CD4-positive, alpha-beta T cell treated with Interleukin-4 for 4 hours (primary cell): ENCODE measurements around the gene ZNF469.
"Not testable (repeated sequence)": the region's sequence is repeated elsewhere in the genome, so short reads cannot be mapped to it uniquely, and the experiment has no call there.

Experiments used
- DNase-seq: peaks from one replicate; pipeline ENCODE4 v3.0.0-alpha.2; 2020

The ZNF469 gene

DNA sequence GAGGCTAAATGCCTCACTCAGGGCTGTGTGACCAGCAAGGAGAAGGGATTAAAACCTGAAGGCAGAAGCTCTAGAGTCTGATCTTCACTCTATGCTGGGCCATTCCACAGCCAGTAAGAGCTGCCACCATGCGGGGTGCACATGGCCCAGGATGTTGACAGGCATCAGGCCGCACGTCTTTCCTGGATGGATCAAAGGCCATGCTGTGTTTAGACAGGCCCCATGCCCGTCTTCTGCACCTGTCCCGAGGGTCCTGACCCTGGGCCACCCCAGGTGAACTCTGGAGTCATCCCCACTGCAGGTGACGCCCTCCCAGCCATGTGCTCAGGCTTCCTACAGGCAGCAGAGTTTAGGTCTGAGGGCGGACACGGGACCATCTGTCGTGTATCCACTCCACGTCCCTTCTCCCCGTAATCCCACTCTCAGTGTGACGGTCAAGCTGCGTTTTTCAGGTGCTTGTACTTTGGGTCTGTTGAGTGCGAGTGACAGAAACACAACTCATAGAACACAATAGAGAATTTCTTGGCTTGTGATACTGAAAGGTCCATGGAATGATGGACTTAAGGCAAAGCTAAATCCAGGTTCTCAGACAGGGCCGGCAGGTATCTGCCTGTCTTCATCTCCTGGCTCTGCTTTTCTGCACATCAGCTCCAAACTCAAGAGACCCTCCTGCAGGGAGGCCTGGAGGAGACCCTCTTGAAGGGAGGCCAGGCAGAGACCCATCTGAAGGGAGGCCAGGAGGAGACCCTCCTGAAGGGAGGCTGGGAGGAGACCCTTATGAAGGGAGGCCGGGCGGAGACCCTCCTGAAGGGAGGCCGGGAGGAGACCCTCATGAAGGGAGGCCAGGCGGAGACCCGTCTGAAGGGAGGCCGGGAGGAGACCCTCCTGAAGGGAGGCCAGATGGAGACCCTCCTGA lies 13.2 kb downstream of the ZNF469 start:
- DNase-seq = no peak

DNA sequence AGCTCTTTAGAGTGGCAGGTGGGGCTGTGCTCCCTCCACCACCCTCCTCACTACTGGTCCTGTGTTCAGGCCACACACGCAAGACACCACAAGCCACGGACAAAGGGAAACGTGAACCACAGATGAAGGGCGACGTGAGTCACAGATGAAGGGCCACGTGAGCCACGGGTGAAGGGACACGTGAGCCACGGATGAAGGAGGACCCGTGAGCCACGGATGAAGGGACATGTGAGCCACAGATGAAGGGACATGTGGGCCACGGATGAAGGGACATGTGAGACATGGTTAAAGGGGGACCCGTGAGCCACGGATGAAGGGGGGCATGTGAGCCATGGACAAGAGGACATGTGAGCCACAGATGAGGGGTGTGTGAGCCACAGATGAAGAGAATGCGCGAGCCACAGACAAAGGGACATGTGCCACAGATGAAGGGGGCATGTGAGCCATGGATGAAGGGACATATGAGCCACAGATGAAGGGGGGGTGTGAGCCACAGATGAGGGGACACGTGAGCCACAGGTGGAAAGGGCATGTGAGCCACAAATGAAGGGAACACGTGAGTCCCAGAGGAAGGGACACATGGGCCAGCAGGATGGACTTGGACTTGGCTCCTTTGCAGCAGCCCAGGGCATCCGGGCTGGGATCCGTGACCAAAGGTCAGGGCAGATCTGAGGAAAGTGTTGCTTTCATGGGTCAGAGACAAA lies 15.6 kb downstream of the ZNF469 start:
- DNase-seq = no peak

DNA sequence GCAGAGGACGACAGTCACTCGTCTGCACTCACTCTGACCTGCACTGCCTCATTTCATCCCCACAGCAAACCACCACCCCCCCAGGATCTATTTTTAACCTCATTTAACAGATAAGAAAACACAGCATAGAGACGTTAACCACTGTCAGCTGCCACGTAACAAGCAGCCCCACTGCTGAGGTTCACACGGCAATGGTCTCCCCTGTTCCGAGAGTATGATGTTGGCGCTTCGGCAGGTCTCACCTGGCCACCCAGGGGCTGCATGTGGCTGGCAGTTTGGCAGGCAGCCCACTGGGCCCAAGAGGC lies 16.1 kb downstream of the ZNF469 start:
- no peak for DNase-seq

DNA sequence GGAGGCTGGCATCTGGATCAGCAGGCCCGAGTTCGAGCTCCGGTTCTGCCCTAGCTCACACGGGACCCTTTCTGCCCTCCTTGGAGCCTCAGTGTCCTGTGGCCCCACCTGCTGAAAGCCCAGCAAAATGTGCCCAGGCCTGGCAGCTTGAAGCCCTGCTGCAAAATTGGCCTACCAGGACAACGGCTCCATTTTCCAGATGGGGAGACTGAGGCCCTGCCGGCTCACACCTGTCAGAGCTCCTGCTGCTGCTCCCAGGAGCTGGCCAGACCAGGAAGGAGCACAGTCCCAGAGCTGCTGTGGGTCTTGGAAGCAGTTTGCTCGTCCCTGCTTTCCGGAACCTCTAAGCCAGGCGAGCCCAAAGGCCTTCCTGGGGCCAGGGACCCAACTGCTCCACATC lies 17.4 kb downstream of the ZNF469 start:
- DNase-seq = no peak

DNA sequence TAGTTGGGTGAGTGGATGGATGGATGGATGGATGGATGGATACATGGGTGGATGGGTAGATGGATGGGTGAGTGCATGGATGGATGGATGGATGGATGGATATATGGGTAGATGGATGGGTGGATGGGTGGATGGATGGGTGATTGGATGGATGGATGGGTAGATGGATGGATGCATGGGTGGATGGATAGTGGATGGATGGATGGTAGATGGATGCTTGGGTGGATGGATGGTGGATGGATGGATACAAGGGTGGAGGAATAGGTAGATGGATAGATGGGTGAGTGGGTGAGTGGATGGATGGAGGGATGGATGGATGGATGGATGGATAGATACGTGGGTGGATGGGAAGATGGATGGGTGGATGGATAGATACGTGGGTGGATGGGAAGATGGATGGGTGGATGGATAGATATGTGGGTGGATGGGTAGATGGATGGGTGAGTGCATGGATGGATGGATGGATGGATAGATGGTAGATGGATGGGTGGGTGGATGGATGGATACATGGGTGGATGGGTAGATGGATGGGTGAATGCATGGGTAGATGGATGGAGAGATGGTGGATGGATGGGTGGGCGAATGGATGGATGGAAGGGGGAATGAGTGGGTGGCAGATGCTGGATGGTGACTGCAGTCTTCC lies 19.0 kb downstream of the ZNF469 start:
- no peak for DNase-seq

DNA sequence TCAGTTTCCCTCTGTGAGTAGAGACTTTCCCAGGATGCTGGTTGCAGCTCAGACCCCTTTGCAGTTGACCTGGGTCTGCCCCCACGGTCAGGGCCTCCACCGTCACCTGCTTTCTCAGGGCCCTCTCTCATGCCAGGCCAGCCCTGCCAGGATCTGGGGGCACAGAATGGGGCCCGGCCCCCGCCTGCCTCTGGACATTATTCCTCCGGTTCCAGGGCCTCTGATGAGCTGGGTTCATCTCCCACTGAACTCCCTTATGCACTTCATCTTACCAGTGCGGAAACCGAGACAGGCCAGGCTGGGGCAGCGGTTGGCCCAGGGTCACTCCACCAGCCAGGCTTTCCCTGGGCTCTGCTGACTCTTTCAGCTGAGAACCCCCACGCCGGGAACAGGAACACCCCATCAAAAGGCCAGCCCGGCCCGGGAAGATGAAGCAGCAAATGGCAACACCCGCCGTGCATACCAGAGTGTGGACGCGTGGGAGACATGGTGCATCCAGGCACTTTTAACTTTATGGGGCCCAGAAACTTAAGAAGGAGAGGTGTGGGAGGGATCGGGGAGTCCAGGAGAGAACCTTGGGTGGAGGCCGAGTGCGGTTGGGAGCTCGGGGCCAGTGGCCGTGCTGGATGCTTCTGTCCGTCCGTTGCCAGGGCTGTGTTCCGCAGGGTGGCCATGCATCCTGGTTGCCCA lies 19.9 kb downstream of the ZNF469 start:
- no peak for DNase-seq

DNA sequence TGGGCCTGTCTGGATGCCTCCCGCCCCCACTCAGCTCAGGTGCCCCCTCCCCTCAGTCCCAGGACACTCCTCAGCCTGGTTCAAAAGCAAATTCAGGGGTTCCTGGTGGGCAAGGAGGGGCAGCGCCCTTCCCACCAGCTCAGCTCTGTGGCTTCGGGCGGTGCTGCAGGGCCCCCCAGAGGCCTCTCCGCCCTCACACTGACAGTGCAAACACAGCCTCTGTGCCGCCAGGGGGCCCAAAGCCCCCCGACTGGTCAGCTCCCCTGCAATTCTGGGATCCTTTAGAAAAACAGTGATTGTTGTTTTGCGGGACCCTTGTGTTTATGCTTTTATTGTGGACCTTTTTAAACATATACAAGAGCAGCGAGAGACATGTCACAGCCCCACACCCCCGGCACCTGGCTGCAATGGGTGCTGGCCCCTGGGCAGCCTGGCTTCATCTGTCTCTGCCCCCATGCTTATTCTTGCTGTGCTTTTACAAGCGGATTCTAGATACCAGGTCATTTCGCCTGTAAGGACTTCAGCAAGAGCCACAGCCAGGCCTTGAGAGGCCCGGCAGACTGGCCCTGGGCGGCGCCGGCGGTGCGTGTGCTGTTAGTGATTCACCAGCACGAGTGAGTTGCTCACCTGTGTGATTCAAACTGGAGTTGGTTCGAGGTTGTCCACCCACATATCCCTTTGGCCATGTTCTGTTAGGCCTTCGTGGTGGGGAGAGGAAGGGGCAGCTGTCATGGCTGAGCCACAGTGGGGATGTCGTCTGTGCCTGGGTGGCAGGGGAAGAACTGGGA lies 21.2 kb downstream of the ZNF469 start:
- no peak for DNase-seq

DNA sequence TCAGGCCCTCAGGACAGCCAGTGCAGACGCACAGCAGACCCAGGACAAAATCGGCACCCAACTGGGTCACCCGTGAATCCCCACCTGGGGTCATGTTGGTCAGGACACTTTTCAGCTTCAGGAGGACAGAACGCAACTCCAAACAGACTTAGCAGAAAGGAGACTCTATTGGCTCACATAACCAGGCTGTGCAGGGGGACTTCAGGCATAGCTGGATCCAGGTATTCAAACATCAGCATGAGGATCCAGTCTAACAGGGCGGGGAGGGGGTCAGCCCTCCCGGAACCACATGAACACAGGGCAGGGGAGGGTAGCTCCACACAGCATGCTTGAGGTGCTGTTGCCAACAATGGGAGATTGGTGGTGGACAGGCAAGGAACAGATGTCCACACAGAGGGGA lies 22.0 kb downstream of the ZNF469 start:
- no peak for DNase-seq

DNA sequence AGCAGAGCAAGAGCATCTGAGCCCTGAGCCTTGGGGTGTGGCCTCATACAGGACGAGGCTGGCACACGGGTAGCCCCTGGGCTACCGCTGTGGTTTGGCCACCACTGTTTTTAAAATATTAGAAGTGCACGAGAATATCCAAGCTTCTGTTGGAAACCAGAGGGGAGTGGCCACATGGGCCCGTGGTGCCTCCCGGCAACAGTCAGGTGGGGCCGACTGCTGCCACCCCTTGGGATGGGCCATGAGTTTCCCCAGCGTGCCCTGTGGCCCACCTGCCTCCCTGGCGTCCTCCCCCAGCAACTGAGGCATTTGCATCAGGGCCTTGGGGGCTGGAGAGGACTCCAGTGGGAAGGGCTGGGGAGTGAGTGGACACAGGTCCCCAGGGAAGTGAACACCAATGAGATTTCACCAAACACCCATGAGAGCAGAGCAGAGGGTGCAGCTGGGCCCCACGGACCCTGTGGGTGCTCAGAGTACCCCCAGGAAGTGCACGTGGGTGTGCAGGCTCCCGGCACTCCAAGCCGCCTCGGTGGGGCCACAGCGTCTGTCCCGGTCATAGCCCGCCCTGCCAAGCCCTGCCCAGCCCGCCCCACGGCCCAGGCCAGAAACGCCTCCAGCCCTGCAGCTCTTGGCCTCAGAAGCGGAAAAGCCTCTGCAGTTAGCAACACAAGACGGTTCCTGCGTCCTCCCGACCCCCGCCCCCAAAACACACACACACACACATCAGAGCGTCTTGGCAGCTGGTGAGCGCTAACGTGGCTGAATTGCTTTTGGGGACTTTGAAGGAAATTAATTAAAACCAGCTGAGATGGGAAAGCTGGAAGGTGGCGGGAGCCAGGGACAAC lies 22.7 kb downstream of the ZNF469 start:
- DNase-seq = no peak

DNA sequence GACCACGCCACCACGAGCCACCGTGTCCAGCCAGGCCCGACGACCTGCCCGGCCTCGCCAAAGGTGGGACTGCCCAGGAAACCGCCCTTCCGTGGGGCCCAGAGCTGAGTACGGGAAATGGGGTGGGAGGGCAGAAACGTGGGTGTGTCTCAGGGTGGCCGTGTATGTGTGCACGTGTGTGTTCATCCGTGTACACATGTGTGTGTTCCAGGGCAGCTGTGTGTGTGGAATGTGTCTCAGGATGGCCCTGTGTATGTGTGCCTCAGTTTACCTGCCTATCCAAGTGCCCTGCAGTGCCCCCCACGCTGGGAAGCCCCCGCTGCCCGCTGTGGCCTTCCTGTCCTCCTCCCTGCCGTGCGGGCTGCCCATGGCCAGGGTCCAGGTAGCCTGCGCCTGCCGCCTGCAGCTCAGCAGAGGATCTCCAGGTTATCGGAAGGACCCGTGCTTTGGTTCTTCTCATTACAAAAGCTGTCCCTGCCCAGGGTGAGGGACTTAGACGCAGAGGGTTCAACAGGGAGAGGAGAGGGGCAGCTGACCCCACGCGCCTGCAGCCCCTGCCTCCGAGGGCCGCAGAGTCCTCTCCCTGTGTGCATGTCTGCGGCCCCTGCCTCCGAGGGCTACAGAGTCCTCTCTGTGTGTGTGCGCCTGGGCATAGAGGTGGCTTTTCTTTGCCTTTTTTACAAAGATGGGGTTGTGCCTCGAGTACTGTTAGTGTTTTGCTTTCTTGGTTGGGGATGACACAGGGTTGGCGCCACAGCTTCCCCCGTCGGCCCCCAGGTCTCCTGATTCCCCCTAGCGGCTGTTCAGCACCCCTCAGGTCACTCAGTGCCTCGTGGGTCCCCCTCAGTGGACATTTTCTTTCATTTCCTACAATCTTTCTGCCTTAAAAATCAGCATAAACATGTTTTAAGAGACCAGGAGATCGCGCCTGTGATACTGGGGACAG lies 23.6 kb downstream of the ZNF469 start:
- no peak for DNase-seq

DNA sequence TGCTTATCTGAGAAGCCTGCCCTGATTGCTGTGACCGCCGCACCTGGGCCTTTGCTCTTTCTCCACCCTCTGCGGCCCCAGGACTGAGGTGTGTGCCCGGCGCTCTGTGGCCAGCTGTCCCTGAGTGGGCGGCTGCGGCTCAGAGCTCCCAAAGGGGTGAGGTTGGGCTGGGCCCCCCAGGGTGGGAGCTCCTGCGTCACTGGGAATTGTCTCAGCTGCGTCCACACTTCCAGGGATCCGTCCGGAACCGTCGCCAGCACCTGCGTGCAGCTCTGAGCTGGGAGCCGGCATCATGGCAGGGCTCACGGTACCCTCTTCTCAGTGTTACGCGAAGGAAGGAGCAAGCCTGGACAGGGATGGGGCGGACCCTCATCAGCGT lies 24.3 kb downstream of the ZNF469 start:
- DNase-seq = no peak

DNA sequence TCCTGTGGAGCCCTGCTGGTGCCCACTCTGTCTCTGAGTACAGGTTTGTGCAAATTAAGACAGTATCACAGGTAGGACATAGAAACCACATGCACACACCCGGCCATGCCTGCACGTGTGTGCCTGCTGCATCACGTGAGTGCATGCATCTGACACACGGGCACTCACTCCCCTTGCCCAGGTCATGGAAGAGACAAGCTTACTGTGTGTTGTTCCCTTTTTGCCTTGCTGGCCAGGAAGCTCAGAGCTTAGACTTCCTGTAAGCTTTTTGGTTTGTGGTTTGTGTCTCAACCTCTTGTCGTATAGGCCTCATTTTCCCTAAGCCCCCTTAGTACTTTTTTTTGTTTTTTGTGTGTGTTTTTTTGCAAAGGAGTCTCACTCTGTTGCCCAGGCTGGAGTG lies 25.0 kb downstream of the ZNF469 start:
- no peak for DNase-seq

DNA sequence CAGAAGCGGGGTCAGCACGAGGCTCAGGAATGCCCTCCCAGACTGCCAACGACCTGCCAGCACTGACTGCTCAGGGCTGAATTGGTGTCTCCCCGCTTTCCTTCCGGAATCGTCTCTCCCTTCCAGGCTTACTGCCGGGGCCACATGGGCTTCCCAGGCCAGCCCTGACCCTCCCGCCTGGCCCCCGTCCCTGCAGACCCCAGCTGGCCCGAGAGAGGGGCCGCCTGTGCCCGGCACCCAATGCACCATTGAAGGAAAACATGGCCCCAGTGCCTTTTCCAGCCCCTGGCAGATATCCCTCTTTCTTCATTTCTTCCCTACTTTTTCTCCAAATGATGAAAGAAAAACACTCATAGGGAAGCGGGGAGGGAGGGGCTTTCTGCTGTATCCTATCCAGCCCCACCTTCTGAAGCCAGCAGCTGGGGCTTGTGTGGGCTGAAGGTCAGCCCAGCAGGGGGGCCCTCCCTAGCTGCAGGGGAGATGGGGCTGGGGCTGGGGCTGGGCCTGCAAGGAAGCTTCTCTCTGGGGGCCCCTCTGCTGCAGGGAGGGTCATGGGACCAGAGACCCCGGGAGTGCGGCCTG lies 25.9 kb downstream of the ZNF469 start:
- DNase-seq = no peak

DNA sequence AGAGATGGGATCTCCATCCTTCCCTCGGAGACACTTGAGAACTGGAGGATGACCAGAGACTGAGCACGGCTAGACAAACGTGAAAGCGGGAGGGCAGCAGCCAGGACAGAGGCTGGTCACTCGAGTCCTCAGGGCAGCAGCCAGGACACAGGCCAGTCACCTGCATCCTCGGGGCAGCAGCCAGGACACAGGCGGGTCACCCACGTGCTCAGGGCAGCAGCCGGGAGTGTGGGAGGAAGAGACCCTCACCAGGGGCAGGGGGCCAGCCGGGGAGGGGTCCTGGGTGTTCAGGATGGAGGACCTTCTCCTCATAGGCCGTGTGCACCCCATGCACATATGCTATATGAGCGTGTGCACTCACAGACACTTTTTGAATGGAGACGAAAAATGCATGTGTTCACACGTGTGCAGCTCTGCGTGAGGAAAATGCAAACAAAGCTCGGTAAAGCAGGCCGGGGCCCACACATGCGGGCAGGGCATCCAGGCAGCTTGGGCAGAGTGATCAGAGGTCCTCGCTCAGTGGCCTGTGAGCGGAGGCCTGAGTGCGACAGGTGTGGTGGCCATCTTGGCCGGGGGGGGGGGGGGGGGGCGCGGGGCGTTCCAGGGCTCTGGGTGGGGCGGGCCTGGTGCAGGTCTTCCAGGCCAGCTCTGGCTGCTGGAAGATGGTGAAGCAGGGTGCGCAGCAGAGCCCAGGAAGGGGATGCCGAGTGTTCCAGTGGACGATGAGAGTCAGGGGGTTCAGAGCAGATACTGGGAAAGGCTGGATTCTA lies 26.7 kb downstream of the ZNF469 start:
- no peak for DNase-seq

DNA sequence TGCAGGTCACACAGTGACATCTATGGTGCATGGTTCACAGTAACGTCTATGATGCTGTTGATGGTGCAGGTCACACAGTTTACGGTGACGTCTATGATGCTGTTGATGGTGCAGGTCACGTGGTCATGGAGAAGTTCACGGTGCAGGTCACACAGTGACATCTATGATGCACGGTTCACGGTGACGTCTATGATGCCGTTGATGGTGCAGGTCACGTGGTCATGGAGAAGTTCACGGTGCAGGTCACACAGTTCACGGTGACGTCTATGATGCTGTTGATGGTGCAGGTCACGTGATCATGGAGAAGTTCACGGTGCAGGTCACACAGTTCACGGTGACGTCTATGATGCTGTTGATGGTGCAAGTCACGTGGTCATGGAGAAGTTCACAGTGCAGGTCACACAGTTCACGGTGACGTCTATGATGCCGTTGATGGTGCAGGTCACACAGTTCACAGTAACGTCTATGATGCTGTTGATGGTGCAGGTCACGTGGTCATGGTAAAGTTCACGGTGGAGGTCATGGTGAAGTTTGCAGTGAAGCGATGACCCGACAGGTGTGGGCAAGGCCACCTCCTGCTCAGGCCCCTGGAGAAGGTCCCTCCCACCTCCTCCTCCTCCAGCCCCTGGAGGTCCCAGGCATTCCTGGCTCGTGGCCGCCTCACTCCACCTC lies 27.7 kb downstream of the ZNF469 start:
- DNase-seq = not testable (repeated sequence)

DNA sequence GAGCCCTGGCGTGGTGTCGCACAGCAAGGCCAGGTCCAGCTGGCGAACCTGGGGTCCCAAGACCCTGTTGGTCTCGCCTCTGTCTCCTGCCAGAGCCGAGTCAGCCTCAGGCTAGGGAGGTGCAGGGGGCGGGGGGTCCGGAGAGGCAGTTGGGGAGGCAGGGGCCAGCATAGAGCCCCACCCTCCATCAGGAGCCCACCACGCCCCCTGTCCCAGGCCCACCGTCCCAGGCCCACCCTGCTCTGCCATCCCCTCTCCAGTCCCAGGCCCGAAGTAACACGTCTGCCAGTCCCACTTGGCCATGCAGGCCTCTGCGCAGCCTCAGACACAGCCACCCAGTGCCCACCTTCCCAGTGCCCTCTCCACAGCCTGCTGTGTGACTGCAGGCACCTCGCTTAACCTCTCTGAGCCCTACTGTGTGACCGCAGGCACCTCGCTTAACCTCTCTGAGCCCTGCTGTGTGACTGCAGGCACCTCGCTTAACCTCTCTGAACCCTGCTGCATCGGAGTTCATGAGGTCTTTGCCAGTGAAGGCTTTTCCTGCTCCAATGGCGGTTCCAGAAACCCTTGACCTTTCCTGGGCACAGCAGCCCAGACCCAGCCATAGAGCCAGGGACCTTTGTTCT lies 29.3 kb downstream of the ZNF469 start:
- DNase-seq = no peak

DNA sequence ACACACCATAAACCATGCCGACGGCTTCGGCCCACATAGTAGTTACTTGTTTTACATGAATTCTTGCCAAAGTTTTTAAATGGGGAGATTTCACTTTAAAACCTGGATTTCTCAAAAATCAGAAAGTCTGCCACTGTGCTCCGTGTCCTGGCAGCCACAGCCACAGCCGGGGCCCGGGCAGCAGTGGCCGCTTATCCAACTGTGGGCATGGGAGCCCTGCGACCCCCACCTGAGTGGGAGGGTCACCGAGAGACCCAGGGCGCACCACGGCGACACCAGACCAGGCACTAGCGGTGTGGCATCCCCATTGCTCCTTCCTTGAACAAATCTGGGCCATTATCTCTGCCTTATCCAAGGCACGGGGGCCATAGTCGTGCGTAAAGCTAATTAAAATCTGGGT lies 30.0 kb downstream of the ZNF469 start:
- no peak for DNase-seq

DNA sequence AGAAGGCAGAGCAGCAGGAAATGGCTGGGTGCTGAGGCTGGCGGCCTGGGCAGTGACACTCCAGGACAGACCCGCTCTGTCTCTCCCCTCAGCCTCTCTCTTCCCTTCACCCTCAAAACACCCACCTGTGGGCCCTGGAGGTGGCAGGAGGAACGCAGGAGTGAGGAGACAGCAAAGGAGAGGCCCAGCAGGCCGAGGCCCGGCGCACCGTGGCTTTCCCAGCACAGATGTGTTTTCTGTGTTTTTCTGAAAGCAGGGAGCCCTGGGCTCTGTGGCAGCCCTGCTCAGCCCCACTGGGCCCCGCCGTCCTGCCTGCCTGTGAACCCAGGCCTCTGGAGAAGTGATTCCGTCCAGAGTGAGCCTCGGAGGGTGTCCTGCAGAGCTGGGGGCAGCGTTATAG lies 30.5 kb downstream of the ZNF469 start:
- DNase-seq = no peak
